Epithelial cell of proximal tubule (primary cell): Measurements from ENCODE around the gene HOXA9. TPM values are rescaled to one million over a fixed set of nuclear protein-coding genes. Genes with fewer than 3 reads are reported as not detected.

ENCODE experiments used
- DNase-seq: peaks from one replicate; pipeline ENCODE4 v3.0.0-alpha.2; 2011; ENCODE audit warnings: low read depth
- H3K4me3 ChIP-seq: 2 replicates; pipeline ENCODE4 v1.5.1; 2011; ENCODE audit warnings: low read depth, mild to moderate bottlenecking, low read length
- total RNA-seq: library from RNA; depleted of rRNA; stranded (reverse); fragments of >200 nt; gene quantifications from 2 replicates; pipeline ENCODE4 v1.2.3, GENCODE V29; 2015
- TF ChIP-seq, protein P1 (sequence below): conservative IDR thresholded peaks from 2 replicates; pipeline ENCODE4 v1.5.1; 2012; ENCODE audit warnings: low read depth, mild to moderate bottlenecking, low read length

The HOXA9 gene
- total RNA-seq, 1 donor from 2014 or later: 104 TPM

- DNase-seq: no peak
- TF ChIP-seq, protein P1, sequence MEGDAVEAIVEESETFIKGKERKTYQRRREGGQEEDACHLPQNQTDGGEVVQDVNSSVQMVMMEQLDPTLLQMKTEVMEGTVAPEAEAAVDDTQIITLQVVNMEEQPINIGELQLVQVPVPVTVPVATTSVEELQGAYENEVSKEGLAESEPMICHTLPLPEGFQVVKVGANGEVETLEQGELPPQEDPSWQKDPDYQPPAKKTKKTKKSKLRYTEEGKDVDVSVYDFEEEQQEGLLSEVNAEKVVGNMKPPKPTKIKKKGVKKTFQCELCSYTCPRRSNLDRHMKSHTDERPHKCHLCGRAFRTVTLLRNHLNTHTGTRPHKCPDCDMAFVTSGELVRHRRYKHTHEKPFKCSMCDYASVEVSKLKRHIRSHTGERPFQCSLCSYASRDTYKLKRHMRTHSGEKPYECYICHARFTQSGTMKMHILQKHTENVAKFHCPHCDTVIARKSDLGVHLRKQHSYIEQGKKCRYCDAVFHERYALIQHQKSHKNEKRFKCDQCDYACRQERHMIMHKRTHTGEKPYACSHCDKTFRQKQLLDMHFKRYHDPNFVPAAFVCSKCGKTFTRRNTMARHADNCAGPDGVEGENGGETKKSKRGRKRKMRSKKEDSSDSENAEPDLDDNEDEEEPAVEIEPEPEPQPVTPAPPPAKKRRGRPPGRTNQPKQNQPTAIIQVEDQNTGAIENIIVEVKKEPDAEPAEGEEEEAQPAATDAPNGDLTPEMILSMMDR: no peak
- H3K4me3 ChIP-seq: peak overlapping the region; percentile 75
Observed at GRCh38 chr7:27139334-27140125, 25.8 kb downstream of the HOXA9 start.

GRCh38 chr7:27138985-27139333 is 26.4 kb downstream of the HOXA9 start:
- TF ChIP-seq, protein P1: no peak
- H3K4me3 ChIP-seq: peak overlapping the region; percentile 75
- no peak for DNase-seq

- TF ChIP-seq, protein P1: no peak
- peak overlapping the region; percentile 75 for H3K4me3 ChIP-seq
- no peak for DNase-seq
Observed at GRCh38 chr7:27138472-27138871, 26.9 kb downstream of the HOXA9 start.

- no peak for DNase-seq
- TF ChIP-seq, protein P1: no peak
- H3K4me3 ChIP-seq: no peak overlapping the region
Observed at GRCh38 chr7:27137640-27138315, 27.6 kb downstream of the HOXA9 start.

GRCh38 chr7:27134392-27134791 is 30.9 kb downstream of the HOXA9 start:
- TF ChIP-seq, protein P1: no peak
- no peak for DNase-seq
- no peak overlapping the region for H3K4me3 ChIP-seq

GRCh38 chr7:27133409-27134231 is 31.7 kb downstream of the HOXA9 start:
- H3K4me3 ChIP-seq: peak overlapping the region; percentile 3
- TF ChIP-seq, protein P1: peak; percentile 3
- no peak for DNase-seq
